GM06990 (cell line): Measurements from ENCODE around the gene ENO3.

Experiments used
- DNase-seq: peaks from one replicate; pipeline ENCODE4 v3.0.0-alpha.2; 2011; ENCODE audit not compliant: insufficient read length; ENCODE audit errors: extremely low read depth
- H3K27me3 ChIP-seq: replicated peaks from 2 replicates; pipeline ENCODE4 v1.6.0; 2011; ENCODE audit warnings: low read length; ENCODE audit not compliant: control insufficient read depth, insufficient read depth
- H3K36me3 ChIP-seq: 2 replicates; pipeline ENCODE4 v1.5.1; 2011; ENCODE audit warnings: low read length; ENCODE audit not compliant: control insufficient read depth, insufficient read depth
- H3K4me3 ChIP-seq: replicated peaks from 2 replicates; pipeline ENCODE4 v1.5.1; 2011; ENCODE audit warnings: low read depth, mild to moderate bottlenecking, control low read depth, low read length
- CTCF ChIP-seq: IDR thresholded peaks from 2 replicates; pipeline ENCODE4 v1.5.1; 2011; ENCODE audit warnings: low read length, control low read depth, mild to moderate bottlenecking, inconsistent platforms; ENCODE audit not compliant: insufficient read depth, poor library complexity, severe bottlenecking

The ENO3 gene

GRCh38 chr17:4970273-4970672 is 19.4 kb downstream of the ENO3 start:
- no peak for DNase-seq
- Histone ChIP-seq H3K27me3 (no peaks in the 10 kb centered on the region), H3K4me3 (no peak overlapping the region), H3K36me3 (peaks cover 35% of the 10 kb centered on the region)
- no peak for TF ChIP-seq CTCF

- Histone ChIP-seq H3K27me3 (no peaks in the 10 kb centered on the region), H3K36me3 (peaks cover 36% of the 10 kb centered on the region), H3K4me3 (no peak overlapping the region)
- no peak for DNase-seq
- TF ChIP-seq CTCF, result no peak
Measured at GRCh38 chr17:4971826-4972225, 20.9 kb downstream of the ENO3 start.

GRCh38 chr17:4972322-4972721 is 21.4 kb downstream of the ENO3 start:
- no peak for TF ChIP-seq CTCF
- Histone ChIP-seq H3K36me3 (peaks cover 39% of the 10 kb centered on the region), H3K4me3 (no peak overlapping the region), H3K27me3 (no peaks in the 10 kb centered on the region)
- DNase-seq, result no peak

- no peak for DNase-seq
- H3K36me3 ChIP-seq, result peaks cover 43% of the 10 kb centered on the region
- H3K27me3 ChIP-seq, result no peaks in the 10 kb centered on the region
- no peak overlapping the region for H3K4me3 ChIP-seq
- no peak for TF ChIP-seq CTCF
Measured at GRCh38 chr17:4972752-4973151, 21.8 kb downstream of the ENO3 start.

- DNase-seq, result no peak
- Histone ChIP-seq H3K36me3 (peaks cover 48% of the 10 kb centered on the region), H3K27me3 (no peaks in the 10 kb centered on the region), H3K4me3 (no peak overlapping the region)
- TF ChIP-seq CTCF, result no peak
Measured at GRCh38 chr17:4973256-4974114, 22.6 kb downstream of the ENO3 start.
